Embryonic facial prominence (tissue), 1 donor: ENCODE results near the gene ERFL.
A peak's percentile ranks its signal among the peaks of the same experiment; 100 is the strongest.

ENCODE experiments used
- DNase-seq: peaks from one replicate; pipeline ENCODE4 v3.0.0-alpha.2; 2016; ENCODE audit errors: extremely low spot score

Gene ERFL

GRCh38 chr19:41897820-41898219, 30.4 kb downstream of the ERFL start:
- no peak for DNase-seq

DNA sequence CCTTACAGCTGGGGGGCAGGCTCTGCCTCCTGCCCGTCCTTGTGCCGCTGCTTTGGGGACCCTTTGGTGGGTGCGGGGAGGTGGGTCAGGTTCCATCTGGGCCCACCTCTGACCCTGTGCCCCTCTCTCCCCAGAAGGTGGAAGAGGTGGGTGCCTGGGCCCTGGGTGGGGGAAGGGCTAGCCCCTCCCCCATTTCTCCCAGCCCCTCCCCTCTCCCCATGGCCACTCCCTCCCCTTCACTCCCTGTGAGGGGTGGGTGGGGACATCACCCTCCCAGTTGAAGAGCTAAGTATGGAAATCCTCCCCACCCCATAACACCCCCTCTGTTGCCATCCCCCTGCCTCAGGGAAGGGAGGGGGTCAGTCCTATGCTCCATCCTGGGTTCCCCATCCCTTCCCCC, 31.1 kb downstream of the ERFL start:
- no peak for DNase-seq

DNA sequence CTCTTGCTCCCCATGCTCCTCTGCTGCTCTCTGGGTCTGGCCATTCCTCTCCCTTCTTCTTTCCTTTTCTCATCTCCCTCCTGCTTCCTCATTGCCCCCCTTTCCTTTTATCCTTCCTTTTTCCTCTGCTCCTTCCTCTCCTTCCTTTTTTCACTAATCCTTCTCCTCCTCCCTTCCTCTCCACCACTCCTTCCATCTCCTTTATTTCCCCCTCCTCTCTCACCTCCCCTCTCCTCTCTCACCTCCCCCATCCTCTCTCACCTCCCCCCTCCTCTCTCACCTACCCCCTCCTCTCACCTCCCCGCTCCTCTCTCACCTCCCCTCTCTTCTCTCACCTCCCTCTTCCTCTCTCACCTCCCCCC, 31.7 kb downstream of the ERFL start:
- no peak for DNase-seq

DNA sequence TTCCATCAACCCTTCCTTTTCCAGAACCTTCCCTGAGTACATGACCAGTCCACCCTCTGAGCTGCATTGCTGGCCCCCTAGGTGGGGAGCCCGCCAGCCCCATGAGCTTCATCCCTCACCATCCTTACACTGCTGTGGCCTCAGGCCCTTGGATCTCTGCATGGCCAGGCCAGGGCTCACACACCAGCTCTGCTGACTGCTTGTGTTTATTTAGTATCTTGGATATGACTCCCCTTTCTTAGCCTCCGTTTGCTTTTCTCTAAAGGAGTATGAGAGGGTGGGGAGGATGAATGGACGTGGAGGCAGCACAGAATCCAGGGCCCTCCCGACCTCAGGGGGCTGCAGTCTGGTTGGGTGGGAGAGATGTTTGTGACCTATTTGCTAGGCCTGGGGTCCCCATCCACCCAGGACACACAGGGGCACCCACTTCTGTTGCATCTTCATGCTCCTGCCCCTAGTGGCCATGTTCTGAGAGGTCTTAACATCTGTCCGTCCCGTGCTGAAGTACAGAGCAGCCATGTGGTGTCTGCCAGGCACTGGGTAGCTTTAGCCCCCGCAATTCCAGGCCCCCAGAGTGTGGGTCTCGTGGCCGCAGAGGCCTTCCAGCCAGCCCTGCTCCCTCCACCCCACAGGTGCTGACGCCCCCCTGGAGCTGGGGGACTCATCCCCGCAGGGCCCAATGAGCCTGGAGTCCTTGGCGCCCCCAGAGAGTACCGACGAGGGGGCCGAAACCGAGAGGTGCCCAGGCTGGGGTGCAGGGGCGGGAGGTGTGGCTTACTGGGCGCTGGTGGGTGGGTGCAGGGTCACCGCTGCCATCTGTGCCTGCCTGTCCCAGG, 32.3 kb downstream of the ERFL start:
- DNase-seq = no peak

- no peak for DNase-seq
Measured at GRCh38 chr19:41894350-41894749, 33.9 kb downstream of the ERFL start.

DNA sequence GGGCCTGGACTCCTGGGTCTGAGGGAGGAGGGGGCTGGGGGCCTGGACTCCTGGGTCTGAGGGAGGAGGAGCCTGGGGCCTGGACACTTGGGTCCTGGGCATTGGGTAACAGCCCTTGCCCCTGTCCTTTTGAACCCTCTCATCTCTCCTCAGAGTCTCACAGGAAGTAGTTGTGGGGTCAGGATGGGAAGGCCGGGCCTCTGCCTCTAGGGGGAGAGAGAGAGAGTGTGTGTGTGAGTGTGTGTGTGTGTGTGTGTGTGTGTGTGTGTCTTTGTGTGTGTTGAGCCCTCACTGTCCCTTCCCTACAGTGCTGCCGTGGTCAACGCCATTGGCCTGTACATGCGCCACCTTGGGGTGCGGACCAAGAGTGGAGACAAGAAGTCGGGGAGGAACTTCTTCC, 34.4 kb downstream of the ERFL start:
- DNase-seq = no peak

DNA sequence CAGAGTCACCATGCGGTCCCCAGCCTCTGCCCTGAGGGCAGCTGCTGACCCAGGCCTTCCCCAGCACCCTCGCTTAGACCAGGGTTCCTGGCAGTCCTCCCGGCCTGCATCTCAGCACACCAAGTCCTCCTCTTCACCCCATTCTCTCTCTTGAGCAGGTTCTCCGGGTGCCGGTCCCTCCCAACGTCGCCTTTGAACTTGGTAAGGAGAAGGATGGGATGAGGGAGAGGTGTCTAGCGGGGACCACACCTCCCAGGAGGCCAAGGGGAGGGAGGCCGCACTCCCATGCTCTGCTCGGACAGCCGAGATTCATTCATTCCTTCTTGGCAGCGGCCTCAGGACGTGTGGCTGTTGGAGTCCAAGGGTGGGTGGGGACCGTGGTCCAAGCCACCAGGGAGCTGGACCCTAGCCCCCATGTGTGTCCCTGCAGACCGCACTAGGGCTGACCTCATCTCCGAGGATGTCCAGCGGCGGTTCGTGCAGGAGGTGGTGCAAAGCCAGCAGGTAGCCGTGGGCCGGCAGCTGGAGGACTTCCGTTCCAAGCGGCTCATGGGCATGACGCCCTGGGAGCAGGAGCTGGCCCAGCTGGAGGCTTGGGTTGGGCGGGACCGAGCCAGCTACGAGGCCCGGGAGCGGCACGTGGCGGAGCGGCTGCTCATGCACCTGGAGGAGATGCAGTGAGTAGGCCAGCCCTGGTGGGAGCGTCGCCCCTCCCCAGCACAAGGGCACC, 35.9 kb downstream of the ERFL start:
- DNase-seq = no peak

DNA sequence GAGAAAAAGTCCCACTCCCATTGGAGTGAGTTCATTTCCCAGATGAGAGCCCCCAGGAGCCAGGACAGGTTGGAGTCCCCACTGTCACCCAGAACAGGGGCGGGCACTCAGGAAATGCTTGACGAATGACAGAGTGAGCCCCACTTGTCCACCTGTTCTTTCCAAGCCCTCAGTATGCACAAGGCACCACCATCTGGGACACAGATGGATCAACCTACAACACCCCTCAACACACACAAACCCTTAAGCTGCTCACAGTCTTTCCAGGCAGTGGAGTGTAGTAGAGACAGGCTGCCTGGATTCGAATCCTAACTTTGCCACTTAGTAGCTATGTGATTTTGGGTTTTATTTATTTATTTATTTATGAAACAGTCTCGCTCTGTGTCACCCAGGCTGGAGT, 37.3 kb downstream of the ERFL start:
- no peak for DNase-seq

- no peak for DNase-seq
Measured at GRCh38 chr19:41889896-41890295, 38.4 kb downstream of the ERFL start.

DNA sequence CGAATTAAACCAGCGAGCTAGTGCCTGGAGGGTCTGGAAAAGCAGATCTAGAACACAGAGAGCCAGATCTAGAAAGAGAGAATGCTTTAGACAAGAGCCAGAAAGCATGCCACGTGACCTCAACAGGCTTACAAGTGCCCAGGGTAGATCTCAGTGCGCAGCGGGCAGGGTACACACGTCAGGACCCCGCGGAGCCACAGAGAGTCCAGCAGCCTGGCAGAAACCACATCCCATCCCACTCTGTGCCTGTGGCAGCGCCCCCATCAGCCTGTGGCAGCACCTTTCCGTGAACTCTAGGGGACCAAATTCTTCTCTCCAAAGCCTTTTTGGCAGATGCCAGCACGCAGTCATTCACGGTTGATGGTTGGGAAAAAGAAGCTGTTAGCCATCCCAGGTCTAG, 39.3 kb downstream of the ERFL start:
- no peak for DNase-seq

DNA sequence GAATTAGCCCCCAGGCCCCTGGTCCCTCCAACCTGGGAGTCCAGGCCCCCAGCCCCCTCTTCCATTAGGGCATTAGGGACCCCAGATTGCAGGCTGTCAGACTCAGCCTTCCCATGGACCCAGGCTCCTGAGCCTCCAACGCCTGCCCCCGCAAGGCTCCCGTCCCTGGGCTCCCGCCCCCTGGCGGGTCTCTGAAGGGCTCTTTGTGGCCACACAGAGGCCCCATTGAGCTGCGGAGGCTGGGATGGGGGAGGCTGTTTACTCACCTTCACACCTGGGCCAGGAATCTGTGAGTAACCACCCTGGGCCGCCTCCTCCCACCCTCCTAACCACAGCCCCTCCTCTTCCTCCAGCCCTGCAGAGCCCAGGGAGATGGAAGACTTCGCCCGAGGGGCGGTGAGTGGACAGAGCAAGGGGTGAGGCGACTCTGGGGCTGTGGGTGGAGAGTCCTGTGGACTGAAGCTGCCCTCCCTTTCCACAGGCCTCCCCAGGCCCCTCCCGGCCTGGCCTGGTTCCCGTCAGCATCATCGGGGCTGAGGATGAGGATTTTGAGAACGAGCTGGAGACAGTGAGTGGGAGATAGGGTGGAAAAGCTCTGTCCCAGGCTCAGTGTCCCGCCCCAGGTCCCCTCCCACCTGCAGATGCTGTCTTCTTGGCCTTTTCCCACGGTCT, 40.4 kb downstream of the ERFL start:
- no peak for DNase-seq

DNA sequence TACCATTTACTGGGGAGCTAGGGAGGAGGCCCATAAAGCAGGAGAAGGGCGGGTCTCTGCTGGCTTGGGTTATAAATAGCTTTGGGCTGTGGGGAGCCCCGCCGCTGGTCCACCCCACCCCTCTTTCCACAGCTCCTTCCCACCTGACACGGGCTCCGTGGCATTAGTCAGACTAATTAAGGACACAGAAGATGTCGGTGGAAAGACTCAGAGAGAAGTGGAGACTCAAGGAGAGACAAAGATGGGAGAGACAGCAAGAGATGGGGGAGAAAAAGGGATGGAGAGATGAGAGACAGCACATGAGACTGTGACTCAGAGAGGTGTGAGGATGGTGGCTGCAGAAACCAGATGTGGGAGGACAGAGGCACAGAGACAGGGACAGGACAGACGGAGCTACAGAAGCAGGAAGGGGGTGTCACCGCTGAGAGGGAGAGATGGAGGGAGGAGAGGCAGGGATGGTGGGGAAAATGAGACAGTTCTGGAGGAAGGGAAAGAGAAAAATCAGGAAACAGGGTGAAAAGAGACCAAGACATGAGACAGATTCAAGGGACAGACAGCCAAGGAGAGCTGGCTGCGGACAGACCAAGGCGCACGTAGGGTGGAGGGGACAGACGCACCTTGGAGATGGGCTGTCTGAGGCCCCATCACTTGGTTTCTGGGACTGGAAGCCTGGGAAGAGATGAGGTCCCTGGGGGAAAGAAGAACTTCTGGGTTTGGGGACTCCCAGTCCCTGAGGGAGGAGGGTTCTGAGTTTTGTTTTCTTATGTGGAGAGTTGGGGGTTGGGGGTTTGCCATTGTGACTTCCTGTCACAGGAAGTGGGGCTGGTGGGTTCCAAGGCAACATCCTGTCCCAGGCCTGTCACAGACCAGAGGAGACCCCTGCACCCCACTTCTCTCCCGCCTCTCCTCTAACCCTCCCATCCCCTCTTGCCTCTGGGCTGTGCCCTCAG, 41.2 kb downstream of the ERFL start:
- no peak for DNase-seq

DNA sequence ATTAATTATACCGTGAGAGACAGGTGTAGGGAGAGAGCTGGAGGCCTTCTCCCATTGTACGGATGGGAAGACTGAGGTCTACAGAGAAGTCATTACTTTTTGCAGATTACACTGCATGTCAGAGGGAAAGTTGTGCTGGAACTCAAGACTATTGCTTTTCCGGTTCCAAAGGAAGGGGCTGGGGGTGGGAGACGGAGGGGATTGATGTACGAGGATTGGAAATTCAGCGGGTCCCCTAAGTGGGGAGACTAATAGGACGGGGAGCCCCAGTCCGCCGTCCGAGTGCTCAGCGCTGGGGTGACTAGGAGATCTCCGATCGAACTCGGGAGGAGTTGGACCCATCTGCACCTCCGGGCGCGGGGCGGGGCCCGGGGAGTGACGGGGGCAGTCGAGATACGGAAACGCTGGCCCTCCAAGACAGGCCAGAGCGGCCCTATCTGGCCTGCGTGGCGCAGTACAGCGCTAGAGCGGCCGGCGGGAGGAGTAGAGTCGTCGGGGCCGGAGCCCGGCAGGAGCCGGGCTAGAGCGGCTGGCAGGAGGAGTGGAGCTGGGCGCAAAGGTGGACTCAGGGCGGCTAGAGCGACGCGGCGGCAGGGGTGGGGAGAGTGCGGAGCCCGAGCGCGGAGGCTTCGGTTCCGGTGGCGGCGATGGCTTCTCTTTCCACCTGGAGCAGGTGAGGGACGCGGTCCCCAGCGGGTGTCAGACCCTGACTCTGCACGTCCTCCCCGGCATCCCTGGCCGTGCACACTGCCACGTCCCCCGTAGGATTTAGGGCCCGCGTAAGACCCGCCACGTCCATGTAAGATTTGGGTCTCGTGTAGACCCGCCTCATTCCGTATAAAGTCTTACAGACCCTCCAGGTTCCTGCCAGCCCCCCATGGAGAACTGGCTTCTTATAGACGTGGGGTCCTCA, 44.2 kb downstream of the ERFL start:
- DNase-seq = peak; percentile 91

GRCh38 chr19:41883463-41883820, 44.8 kb downstream of the ERFL start:
- DNase-seq = no peak

GRCh38 chr19:41882568-41883462, 45.4 kb downstream of the ERFL start, which contains the start of gene ARHGEF1:
Gene ARHGEF1, plus strand, starts transcription at chr19:41883184. Its CDS starts 4,899 bp downstream, at chr19:41888083.
- no peak for DNase-seq

GRCh38 chr19:41880329-41880708, 47.9 kb downstream of the ERFL start:
- no peak for DNase-seq

DNA sequence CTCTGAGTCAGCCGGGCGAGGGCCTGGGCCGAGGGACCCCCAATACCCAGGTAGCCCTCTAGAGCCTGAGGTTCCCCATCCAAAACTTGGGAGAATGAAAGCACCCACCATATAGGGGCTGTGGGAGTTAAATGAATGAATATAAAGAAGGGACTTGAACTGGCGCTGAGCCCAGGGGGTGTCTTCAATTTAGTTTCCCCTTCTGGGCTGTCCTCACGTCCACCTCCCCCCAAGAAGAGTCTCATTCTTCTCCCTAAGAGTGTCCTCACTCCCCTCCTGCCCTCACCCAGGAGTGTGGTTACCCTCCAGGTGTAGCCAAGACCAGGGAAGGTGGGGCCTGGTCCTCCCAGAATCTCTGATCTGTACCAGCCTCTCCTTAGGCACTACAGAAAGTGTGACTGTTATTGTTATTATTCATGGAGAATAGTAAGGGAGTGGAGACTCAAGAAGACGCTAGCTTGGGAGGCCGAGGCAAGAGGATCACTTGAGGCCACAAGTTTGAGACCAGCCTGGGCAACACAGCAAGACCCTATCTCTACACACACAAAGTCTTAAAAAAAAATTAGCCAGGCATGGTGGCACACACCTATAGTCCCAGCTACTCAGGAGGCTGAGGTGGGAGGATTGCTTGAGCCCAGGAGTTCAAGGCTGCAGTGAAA, 48.5 kb downstream of the ERFL start:
- no peak for DNase-seq

DNA sequence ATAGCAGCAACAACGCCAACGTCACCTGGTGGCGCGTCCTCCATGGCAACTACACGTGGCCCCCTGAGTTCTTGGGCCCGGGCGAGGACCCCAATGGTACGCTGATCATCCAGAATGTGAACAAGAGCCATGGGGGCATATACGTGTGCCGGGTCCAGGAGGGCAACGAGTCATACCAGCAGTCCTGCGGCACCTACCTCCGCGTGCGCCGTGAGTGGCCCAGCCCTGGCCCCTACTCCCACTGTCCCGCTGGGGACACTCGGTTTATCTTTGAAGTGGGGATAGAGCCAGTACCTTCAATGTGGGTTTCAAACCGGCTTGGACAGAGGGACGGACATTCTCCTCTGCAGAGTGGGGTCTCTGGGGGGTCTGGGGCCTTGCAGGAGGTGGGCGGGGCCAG, 49.2 kb downstream of the ERFL start:
- DNase-seq = no peak
